Measurements from ENCODE around the gene ACSL5.

The ACSL5 gene

DNA sequence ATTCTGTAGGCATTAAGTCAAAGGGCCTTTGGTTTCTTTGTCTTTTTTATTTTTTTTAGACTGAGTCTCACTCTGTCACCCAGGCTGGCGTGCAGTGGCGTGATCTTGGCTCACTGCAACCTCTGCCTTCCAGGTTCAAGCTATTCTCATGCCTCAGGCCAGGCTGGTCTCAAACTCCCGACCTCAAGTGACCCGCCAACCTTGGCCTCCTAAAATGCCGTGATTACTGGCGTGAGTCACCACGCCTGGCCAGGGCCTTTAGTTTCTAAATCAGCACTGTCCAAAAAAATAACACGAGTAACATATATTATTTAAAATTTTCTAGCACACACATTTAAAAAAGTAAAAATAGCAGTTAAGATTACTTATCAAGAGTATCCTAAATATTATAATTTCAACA lies 11.1 kb upstream of the ACSL5 start:
- peak overlapping the region; percentile 97 for H3K27ac ChIP-seq
- TF ChIP-seq, protein P1, sequence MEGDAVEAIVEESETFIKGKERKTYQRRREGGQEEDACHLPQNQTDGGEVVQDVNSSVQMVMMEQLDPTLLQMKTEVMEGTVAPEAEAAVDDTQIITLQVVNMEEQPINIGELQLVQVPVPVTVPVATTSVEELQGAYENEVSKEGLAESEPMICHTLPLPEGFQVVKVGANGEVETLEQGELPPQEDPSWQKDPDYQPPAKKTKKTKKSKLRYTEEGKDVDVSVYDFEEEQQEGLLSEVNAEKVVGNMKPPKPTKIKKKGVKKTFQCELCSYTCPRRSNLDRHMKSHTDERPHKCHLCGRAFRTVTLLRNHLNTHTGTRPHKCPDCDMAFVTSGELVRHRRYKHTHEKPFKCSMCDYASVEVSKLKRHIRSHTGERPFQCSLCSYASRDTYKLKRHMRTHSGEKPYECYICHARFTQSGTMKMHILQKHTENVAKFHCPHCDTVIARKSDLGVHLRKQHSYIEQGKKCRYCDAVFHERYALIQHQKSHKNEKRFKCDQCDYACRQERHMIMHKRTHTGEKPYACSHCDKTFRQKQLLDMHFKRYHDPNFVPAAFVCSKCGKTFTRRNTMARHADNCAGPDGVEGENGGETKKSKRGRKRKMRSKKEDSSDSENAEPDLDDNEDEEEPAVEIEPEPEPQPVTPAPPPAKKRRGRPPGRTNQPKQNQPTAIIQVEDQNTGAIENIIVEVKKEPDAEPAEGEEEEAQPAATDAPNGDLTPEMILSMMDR (conservative IDR thresholded peaks at IDR 0.05), result no peak

DNA sequence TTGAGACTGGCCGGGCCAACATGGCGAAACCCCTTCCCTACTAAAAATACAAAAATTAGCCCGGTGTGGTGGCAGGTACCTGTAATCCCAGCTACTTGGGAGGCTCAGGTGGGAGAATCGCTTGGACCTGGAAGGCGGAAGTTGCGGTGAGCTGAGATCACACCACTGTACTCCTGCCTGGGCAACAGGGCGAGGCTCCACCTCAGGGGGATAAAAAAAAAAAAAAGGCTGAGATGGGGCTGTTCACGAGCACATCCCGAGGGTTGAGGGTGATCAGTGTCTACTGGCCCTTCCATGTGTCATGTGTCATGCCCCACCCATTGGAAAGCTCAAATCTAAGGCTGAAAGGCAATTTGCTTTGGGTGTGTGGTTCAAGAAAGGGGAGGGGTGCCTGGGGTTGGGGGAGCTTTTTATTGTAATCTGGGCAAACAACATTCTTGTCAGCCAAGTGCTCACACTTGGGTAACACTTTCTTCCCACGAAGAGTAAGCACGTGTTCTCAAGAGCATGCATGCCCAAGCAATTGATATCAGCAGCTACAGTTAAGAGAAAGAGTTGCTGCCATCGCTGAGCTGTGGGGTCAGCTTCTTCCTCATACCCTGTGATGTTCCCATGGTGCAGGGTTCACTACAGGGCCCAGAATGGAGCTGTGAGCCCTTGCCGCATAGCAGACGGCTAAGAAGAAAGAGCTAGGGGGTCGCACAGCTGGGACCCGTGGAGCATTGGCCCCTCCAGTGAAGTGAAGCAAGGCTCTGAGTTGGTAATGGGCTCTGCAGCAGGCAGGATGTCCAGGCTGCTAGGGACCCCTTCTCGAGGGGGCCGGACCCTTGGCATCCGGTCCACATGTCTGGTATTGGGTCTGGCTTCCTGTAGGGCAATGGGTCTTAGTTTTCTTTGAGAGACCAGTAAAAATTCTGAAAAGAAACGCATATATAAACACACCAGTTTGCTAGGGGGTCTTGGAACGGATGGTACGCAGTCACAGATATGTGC lies 9.9 kb upstream of the ACSL5 start:
- H3K27ac ChIP-seq, result peak overlapping the region; percentile 97
- TF ChIP-seq, protein P1 (conservative IDR thresholded peaks at IDR 0.05), result no peak

DNA sequence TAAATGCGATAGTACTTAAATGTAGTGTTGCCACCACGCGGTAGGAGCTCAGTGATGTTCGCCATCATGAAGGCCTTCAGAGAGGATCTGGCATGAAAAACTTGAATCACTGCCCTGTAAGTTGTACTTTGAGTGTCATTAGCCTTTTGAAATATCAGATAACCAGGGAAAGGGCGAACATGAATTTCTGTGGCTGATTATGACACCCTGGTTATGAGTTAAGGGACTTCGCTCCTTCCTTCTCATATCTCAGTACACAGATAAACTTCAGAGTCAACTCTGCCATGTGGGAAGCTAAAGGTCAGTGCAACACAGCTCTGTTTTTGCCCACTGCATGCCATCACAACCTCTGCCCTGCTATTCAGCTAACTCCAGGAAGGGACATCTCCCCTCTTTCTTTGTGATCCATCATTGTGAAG lies 8.9 kb upstream of the ACSL5 start:
- TF ChIP-seq, protein P1 (conservative IDR thresholded peaks at IDR 0.05), result no peak

DNA sequence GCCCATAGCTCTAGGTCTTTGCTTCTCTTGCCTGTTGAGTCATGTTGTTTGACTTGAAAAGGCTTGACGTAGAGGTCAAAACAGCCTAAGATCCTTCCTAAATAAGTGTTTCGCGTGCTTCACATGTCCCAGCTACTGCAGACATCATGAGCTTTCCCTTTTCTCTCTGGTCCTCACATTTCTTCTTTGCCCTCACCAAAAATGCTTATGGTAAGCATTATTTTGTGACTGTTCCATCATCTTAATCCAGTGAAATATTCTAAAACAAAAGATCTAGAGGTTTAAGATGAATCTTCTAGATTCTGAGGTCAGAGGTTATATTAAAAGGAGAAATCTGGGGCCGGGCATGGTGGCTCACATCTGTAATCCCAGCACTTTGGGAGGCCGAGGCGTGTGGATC lies 8.5 kb upstream of the ACSL5 start:
- TF ChIP-seq, protein P1 (conservative IDR thresholded peaks at IDR 0.05), result no peak
- H3K27ac ChIP-seq, result peak overlapping the region; percentile 97; the same call in 1 of the 2 replicates

More for the DNA sequence above, 8.9 kb upstream of the ACSL5 start:
- peak overlapping the region; percentile 97 for H3K27ac ChIP-seq

DNA sequence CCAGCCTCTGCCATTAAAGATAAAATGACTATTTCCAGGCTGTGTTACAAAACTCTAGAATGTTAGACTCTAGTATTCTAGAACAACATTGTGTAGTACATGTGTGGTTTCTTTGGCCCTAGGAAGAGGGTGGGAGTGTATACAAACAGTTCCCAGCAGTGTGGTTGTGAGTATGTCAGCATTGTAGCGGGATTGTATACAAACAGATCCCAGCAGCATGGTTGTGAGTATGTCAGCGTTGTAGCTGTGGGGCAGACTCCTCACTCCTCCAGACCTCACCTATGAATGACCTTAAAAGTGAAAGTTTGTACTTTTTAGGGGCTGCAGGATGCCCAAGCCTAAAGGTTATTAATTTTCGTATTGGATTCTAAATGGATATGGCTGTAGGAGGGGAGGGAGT lies 6.9 kb upstream of the ACSL5 start:
- no peak overlapping the region for H3K27ac ChIP-seq
- TF ChIP-seq, protein P1 (conservative IDR thresholded peaks at IDR 0.05), result no peak

DNA sequence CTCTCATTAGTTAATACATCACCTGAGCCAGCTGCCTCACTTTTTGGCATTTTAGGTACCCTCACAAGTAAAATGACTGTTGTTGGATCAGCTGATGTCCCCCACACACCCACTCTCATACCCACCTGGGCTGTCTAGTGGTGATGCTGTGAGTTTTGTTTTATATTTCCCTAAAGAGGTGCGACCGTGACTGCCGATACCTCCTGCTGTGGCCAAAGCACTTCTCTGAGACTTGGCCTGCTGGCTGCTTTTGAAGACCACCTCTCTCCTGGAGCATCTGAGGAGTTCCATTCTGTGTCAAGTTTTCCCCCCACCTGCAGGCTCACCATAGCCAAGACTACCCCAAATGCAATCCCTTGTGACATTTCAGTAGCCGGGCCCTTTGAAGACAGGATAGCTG lies 6.4 kb upstream of the ACSL5 start:
- H3K27ac ChIP-seq, result no peak overlapping the region
- TF ChIP-seq, protein P1 (conservative IDR thresholded peaks at IDR 0.05), result no peak

DNA sequence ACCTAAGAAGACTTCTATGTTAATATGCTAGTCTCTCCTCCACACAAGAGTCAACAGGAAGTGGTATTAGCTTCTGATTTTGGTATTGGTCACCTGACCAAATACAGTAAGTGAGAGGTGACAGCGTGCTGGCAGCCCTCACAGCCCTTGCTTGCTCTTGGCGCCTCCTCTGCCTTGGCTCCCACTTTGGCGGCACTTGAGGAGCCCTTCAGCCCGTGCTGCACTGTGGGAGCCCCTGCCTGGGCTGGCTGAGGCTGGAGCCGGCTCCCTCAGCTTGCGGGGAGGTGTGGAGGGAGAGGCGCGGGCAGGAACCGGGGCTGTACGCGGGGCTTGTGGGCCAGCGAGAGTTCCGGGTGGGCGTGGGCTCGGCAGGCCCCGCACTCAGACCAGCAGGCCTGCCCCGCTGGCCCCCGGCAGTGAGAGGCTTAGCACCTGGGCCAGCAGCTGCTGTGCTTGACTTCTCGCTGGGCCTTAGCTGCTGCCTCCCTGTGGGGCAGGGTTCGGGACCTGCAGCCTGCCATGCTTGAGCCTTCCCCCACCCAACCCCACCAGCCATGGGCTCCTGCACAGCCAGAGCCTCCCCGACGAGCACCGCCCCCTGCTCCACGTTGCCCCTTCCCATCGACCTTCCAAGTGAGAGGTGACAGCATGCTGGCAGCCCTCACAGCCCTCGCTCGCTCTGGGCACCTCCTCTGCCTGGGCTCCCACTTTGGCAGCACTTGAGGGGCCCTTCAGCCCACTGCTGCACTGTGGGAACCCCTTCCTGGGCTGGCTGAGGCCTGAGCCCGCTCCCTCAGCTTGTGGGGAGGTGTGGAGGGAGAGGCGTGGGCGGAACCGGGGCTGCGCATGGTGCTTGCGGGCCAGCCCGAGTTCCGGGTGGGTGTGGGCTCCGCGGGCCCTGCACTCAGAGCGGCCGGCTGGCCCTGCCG lies 4.2 kb upstream of the ACSL5 start:
- TF ChIP-seq, protein P1 (conservative IDR thresholded peaks at IDR 0.05), result no peak
- no peak overlapping the region for H3K27ac ChIP-seq
